Renal cortex interstitium (tissue), 11 donors: Measurements from ENCODE around the gene SEMA3G. TPM values are rescaled to one million over a fixed set of nuclear protein-coding genes. Genes with fewer than 3 reads are reported as not detected.

Experiments used
- DNase-seq, 11 donors: peaks; one replicate each; pipeline ENCODE4 v3.0.0-alpha.2; 2013; ENCODE audit warnings: low read depth in 9 of 11, low spot score in 4 of 11; ENCODE audit errors: extremely low read depth in 1 of 11
- polyA plus RNA-seq, 3 donors: library from polyadenylated mRNA; unstranded; fragments of 120-200 nt; gene quantifications; one replicate each; pipeline ENCODE4 v1.2.1, GENCODE V29; 2013; ENCODE audit not compliant: insufficient read length in 3 of 3

The SEMA3G gene
- polyA plus RNA-seq, 3 donors: 23.5 to 32.7 (median 24.5) TPM

DNA sequence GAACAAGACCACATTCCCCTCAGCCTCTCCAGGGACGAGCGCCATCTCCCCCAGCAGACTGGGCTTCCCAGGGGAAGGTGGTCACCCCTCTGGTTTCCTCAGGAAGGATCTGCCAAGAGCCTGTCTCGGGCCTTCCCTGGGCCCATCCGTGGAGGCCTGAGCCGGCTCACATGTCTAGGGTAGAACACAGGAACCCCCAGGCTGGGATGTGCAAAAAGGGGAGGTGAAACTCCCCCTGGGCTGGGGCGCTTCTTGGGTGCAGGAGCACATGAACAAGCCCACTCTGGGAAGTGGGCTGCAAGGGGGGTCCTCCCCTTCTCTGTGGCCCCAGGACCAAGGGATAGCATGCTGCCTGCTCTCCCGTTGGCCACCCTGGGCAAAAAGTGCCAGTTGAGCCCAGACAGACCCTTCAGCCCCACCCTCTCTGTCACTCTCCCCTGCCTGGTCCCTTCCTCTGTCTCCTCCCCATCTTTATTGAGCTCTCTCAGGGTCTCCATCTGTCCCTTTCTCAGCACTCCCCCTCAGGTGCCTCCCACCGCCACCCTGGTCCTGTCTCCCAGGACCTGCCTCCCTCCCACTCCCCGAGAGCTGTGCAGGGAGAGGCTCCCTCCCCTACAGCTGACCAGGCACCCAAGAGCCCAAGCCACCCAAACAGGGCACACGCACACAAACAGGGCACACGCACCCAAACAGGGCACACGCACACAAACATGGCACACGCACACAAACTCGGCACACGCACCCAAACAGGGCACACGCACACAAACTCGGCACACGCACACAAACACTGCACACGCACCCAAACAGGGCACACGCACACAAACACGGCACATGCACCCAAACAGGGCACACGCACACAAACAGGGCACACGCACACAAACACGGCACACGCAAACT, 864 bp downstream of the SEMA3G start:
- no peak for DNase-seq

- DNase-seq: no peak
Observed at GRCh38 chr3:52443268-52443610, 1.7 kb downstream of the SEMA3G start.

DNA sequence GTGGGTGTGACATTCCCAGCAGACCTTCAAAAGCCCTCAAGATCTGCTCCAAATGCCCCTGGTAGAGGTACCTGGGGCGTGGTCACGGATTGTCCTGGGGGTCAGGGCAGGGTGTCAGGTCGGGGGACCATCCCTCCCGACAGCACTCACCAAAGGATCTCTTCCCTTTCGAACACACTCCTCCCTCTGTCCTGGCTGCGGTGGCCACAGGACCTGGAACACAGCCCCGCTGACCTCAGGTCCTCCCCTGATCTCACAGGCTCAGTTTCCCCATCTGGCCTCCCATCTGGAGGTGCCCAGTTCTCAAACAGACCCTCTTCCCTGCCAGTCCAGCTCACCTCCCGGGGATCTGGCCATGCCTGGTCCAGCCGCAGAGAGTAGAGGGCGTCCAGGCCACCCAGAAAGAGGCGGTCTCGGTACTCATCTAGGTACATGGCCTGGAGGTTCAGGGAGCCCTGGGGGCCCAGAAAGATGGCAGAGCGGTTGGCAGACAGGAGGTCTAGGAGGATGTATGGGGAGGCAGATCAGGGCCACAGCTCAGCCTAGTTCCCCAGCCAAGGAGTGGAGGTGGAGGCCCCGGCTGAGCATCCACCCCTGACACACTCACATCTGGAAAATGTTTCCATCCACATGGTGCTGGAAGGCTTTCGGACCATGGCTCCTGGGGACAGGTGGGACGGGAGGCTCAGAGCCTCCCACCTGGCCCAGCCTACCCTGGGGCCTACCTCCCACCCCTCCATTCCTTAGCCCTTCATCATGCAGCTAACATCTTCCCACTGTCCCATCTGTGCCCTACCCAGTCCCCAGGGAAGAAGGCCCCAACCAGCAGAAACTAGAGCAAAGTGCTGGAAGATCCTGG, 2.3 kb downstream of the SEMA3G start:
- no peak for DNase-seq

GRCh38 chr3:52441772-52442332, 3.1 kb downstream of the SEMA3G start:
- DNase-seq: no peak

GRCh38 chr3:52441091-52441771, 3.7 kb downstream of the SEMA3G start:
- DNase-seq: no peak

DNA sequence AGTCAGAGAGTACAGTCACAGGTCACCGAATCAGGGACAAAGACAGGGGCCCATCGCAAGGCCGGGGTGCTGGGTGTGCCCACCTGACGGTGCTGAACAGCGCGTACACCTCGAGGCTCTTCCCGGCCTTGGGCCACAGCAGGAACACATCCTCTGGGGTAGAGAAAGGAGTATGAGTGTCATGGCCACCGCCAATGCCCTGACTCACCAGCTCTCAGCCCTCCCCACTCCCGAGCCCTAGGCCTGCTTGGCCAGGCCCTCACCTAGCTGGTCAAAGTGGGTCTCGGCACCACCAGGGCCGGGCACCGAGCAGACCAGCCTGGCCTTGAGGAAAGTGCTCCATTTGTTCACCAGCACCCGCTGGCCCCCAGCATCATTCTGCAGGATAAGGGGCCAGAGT, 4.2 kb downstream of the SEMA3G start:
- DNase-seq: no peak

DNA sequence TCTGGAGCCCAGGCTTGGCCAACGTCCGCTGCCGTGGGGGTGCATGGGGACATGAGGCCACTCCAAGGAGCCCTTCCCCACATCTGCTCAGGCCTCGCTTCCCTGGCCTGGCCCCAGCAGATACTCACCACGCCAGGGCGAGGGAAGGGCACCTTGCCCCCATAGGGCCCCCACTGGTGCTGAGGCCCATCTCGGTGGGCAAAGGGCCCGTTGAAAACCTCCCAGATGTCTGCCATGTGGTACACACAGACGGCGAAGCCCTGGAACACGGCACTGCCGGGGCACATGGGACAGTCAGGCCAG, 4.7 kb downstream of the SEMA3G start:
- no peak for DNase-seq

- DNase-seq: no peak
Observed at GRCh38 chr3:52439426-52440248, 5.3 kb downstream of the SEMA3G start.

DNA sequence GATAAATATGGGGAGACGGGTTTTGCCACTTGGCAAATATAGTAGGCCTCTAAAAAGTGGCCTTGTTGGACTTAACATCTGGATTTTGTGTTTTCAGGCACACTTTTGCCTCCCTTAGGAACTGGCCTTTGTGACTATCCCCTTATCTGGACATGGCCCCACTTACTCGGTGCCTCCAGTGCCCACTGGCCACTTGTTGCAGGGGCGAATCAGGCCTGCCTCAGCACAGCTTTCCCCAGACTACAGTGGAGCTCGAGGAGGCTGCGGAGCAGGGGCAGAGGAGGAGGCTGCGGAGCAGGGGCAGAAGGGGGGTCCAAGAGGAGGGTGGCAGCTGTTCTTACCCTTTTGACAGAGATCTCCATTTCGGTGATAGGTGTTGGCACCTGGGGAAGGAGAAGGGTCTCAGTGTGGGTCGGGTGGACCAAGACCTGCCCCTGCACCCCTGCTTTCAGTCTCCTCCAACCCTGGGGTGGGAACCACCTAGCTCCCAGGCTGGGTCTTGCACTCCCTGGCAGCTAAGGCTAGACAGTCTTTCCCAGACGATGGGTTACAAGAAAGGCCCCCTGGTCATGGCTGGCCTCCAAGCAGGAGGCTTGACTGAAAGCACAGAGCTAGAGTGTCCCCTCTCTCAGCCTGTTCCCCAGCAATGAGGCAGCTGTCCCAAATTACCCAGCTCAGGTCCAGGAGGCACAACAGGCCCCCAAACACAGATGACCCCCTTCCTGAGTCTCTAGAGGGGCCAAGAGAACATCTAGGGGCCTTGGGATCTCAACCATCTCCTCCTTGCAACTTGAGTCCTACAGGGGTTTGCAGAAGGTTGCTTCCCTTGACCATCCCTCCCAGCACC, 6.1 kb downstream of the SEMA3G start:
- no peak for DNase-seq

DNA sequence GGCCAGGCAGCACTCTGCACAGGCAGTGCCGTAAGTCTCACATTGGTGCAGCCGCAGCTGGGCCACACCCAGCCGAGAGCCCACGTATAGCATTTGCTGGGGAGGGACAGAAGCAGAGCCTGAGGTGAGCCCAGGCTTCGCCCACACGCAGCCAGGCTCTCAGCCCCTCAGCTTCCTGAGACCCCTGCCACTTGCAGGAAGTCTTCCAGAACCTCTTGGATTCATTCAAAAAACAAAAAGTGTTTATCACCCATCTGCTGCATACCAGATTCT, 6.9 kb downstream of the SEMA3G start:
- no peak for DNase-seq

GRCh38 chr3:52437326-52438103, 7.4 kb downstream of the SEMA3G start:
- no peak for DNase-seq

- DNase-seq: peak in 2 of 11 donors; percentile 47 to 48
Observed at GRCh38 chr3:52436500-52437149, 8.3 kb downstream of the SEMA3G start.

- no peak for DNase-seq
Observed at GRCh38 chr3:52435246-52436101, 9.4 kb downstream of the SEMA3G start.

DNA sequence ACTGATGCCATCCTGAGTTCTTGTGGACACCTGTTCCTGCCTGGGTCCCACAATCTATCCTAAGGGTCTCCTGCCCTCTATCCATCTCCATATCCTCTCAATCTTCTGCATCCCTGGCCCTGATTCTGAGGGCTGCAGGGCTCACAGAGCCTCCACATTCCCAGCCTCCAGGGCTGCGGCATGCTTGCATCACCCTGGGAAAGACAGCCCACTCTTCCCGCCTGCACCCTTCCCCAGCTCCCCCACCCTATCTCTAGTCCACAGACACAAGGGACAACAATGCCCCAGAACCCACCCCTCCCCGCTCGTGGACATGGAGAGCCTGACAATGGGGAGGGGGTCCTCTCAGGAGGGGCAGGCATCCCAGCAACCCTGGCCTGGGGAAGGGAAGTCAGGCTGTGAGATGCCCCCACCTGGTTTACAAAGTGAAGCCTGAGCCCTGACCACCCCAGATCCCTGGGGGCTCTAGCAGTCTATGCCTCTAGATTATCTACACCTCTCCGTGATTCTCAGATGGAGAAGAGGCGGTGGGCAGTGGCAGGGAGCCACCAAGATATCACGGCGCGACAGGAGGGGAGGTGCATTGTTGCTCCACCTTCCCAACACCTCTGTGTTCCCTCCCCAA, 10.3 kb downstream of the SEMA3G start:
- no peak for DNase-seq

DNA sequence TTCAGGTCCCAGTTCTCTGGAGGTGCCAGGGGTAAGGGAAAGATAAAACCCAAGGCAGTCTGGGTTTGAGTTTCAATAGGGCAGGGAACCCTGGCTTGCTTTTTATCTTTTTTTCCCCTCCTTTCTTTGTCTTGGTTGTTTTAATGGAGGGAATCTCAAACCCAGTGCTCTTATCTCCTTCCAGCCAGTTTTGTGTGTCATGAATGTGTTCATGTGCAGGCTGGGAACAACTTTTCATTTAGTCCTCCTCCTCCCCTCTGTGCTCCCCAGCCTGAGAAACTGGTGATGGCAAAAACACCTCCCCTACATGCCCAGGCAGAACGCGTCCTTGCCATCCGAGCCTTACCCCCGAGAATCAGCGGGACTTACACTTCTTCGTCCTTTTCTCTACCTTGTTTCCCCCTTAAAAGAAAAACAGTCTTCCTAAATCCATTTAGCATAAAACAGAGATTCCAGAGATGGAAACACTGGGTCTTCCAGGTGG, 10.9 kb downstream of the SEMA3G start:
- no peak for DNase-seq
